K562 (cell line): ENCODE results near the gene RIIAD1.
"Not testable (repeated sequence)": the region's sequence is repeated elsewhere in the genome, so short reads cannot be mapped to it uniquely, and the experiment has no call there.

Experiments used
- CBFB ChIP-seq: sonication (generic); formaldehyde crosslinking; IDR thresholded peaks from 2 replicates; pipeline ENCODE4 v1.4.0; 2020; ENCODE audit warnings: mild to moderate bottlenecking, missing genetic modification reagents
- CTCF ChIP-seq, 3 experiments: IDR thresholded peaks in 2 of 3; conservative IDR thresholded peaks in 1 of 3; 2 replicates each; pipeline ENCODE4 v1.5.1; 2011 to 2012; ENCODE audit warnings: low read length in 3 of 3, mild to moderate bottlenecking in 3 of 3, control low read depth in 2 of 3, improper control_type of control experiment in 1 of 3, inconsistent platforms in 1 of 3, low read depth in 1 of 3, mixed read lengths in 1 of 3, moderate library complexity in 1 of 3; ENCODE audit not compliant: insufficient read depth in 2 of 3
- ETV6 ChIP-seq, 3 experiments: fragments of 150-350 bp in 1 of 3; sonication (generic) in 1 of 3; formaldehyde crosslinking in 1 of 3; IDR thresholded peaks; 2 replicates each; pipeline versions ENCODE4 v1.6.1 to v1.8.0; 2014 to 2022; ENCODE audit warnings: borderline replicate concordance in 2 of 3, low read depth in 2 of 3, antibody characterized with exemption in 1 of 3, low read length in 1 of 3, mild to moderate bottlenecking in 1 of 3, missing genetic modification reagents in 1 of 3
- GTF2A2 ChIP-seq: IDR thresholded peaks from 2 replicates; pipeline ENCODE4 v1.6.1; 2016; ENCODE audit warnings: mild to moderate bottlenecking, missing genetic modification characterization, missing compliant biosample characterization
- NFYB ChIP-seq: IDR thresholded peaks from 2 replicates; pipeline ENCODE4 v1.6.1; 2011; ENCODE audit warnings: mild to moderate bottlenecking, moderate library complexity; ENCODE audit not compliant: insufficient read length; ENCODE audit errors: extremely low read depth
- PCBP1 ChIP-seq: fragments of 200-400 bp; formaldehyde crosslinking; IDR thresholded peaks from 2 replicates; pipeline ENCODE4 v1.6.1; 2018; ENCODE audit warnings: mild to moderate bottlenecking, low read depth, low read length; ENCODE audit not compliant: poor library complexity, severe bottlenecking
- SMC3 ChIP-seq: conservative IDR thresholded peaks from 2 replicates; pipeline ENCODE4 v1.6.1; 2011; ENCODE audit warnings: low read depth, low read length, improper control_type of control experiment; ENCODE audit not compliant: insufficient read depth
- SPI1 ChIP-seq: IDR thresholded peaks from 2 replicates; pipeline ENCODE4 v1.6.1; 2011; ENCODE audit warnings: low read depth, low read length, control low read depth, borderline replicate concordance
- TAL1 ChIP-seq: fragments of 450-650 bp; IDR thresholded peaks from 2 replicates; pipeline ENCODE4 v1.6.1; 2016; ENCODE audit warnings: mild to moderate bottlenecking
- ZBED1 ChIP-seq: IDR thresholded peaks from 2 replicates; pipeline ENCODE4 v1.6.1; 2014
- ZNF24 ChIP-seq: fragments of 450-650 bp; IDR thresholded peaks from 2 replicates; pipeline ENCODE4 v1.6.1; 2016
- ZNF431 ChIP-seq: sonication (generic); formaldehyde crosslinking; IDR thresholded peaks from 2 replicates; pipeline ENCODE4 v1.8.0; 2022; ENCODE audit warnings: mild to moderate bottlenecking, missing genetic modification reagents

DNA sequence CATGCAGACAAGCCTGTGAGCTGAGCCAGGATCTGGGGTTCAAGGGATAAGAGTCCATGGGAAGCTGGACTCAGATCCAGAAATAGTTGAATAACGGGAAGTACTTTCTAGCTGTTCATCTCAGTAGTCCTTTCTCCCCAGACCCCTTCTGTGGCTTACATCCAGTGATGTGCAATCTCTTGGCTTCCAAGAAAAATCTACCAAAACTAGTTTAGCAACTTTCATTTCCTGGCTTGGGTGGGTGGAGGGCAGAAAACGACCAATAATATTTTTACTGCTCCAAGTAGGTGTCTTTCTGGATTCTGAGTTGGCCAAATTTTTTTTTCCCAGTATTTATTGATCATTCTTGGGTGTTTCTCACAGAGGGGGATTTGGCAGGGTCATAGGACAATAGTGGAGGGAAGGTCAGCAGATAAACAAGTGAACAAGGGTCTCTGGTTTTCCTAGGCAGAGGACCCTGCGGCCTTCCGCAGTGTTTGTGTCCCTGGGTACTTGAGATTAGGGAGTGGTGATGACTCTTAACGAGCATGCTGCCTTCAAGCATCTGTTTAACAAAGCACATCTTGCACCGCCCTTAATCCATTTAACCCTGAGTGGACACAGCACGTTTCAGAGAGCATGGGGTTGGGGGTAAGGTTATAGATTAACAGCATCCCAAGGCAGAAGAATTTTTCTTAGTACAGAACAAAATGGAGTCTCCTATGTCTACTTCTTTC, 47.2 kb downstream of the RIIAD1 start:
- not testable (repeated sequence) for TF ChIP-seq ZNF24; GTF2A2; CBFB (CRISPR knock-in tag); NFYB; SMC3; CTCF (IDR thresholded peaks at IDR 0.05 in 2 of 3, conservative IDR thresholded peaks at IDR 0.05 in 1 of 3; ENCODE audit: insufficient read depth in 2 of 3, low read depth in 1 of 3, low read length in 3 of 3); SPI1; ZNF431 (CRISPR knock-in tag); ZBED1; ETV6 (IDR thresholded peaks at IDR 0.05; ENCODE audit: borderline replicate concordance in 1 of 2, low read depth in 2 of 2, low read length in 1 of 2); ETV6 (CRISPR knock-in tag; IDR thresholded peaks at IDR 0.05; ENCODE audit: borderline replicate concordance); TAL1; PCBP1
